HepG2 (cell line): ENCODE measurements around the gene LGALS14. TPM values are rescaled to one million over a fixed set of nuclear protein-coding genes. Genes with fewer than 3 reads are reported as not detected.

Source experiments
- ATAC-seq: fragments of 200-7000 bp; cut with Tn5 transposase; 3 replicates; pipeline ENCODE4 v1.9.1; 2020; ENCODE audit warnings: mild to moderate bottlenecking, moderate library complexity
- BruUV-seq: library from RNA; stranded (reverse); fragments of 400-500 nt; replicated peaks from 2 replicates; lab custom pipeline; 2021; lab: Mats Ljungman, UMichigan
- CTCF ChIA-PET: fragments of 300-600 bp; formaldehyde crosslinking; extraction: SDS; loops from one replicate; lab custom pipeline; 2021; ENCODE audit warnings: low total read pairs, inconsistent platforms, low intra/inter-chr PET ratio; lab: Yijun Ruan, JAX
- POLR2A ChIA-PET: fragments of 350-600 bp; sonication (Branson Sonifier 250); formaldehyde crosslinking; loops from one replicate; lab custom pipeline; 2020; ENCODE audit warnings: antibody characterized with exemption, inconsistent platforms; lab: Yijun Ruan, JAX
- DNase-seq: peaks from one replicate; pipeline ENCODE4 v3.0.0-alpha.2; 2015; ENCODE audit warnings: low spot score
- FAIRE-seq: peaks from 3 replicates; lab custom pipeline; 2011; peaks lifted over from hg19 to GRCh38; lab: Jason Lieb, UNC
- H2AFZ ChIP-seq: one replicate; pipeline ENCODE4 v1.6.1; 2011; ENCODE audit warnings: low read length, inconsistent platforms
- H3K27ac ChIP-seq: fragments of 300-600 bp; 3 replicates; pipeline ENCODE4 v1.8.0; 2011; ENCODE audit warnings: mixed run types, mild to moderate bottlenecking, mixed read lengths, low read length, inconsistent platforms; ENCODE audit not compliant: insufficient read depth; ENCODE audit errors: extremely low read length
- H3K27me3 ChIP-seq, 2 experiments: fragments of 200-600 bp in 1 of 2; 2 replicates in 1 of 2; 3 replicates in 1 of 2; pipeline versions ENCODE4 v1.6.0 to v1.8.0; 2011; ENCODE audit warnings: low read length in 2 of 2, mild to moderate bottlenecking in 2 of 2, moderate library complexity in 2 of 2, inconsistent platforms in 1 of 2; ENCODE audit not compliant: insufficient read depth in 2 of 2, control insufficient read depth in 1 of 2
- H3K36me3 ChIP-seq, 2 experiments: fragments of 200-600 bp in 1 of 2; replicated peaks in 1 of 2; 2 replicates in 1 of 2; 3 replicates in 1 of 2; pipeline versions ENCODE4 v1.5.1 to v1.8.0; 2011; ENCODE audit warnings: low read length in 2 of 2, inconsistent platforms in 1 of 2; ENCODE audit not compliant: insufficient read depth in 2 of 2, control insufficient read depth in 1 of 2
- H3K4me1 ChIP-seq: 2 replicates; pipeline ENCODE4 v1.5.1; 2012; ENCODE audit warnings: low read length, inconsistent platforms; ENCODE audit not compliant: insufficient read depth
- H3K4me2 ChIP-seq: 2 replicates; pipeline ENCODE4 v1.6.0; 2011; ENCODE audit warnings: low read depth, low read length, inconsistent platforms
- H3K4me3 ChIP-seq, 3 experiments: fragments of 200-600 bp in 1 of 3; sonication (generic), shearing (Covaris generic) in 1 of 3; replicated peaks in 1 of 3; 2 replicates each; pipeline ENCODE4 v1.5.1; 2011 to 2016; ENCODE audit warnings: low read length in 3 of 3, inconsistent platforms in 2 of 3, low read depth in 2 of 3, mild to moderate bottlenecking in 2 of 3, control low read depth in 1 of 3, mixed read lengths in 1 of 3; ENCODE audit not compliant: insufficient read depth in 1 of 3
- H3K79me2 ChIP-seq: one replicate; pipeline ENCODE4 v1.6.1; 2011; ENCODE audit warnings: low read length, inconsistent platforms; ENCODE audit not compliant: insufficient read depth
- H3K9ac ChIP-seq: 2 replicates; pipeline ENCODE4 v1.6.0; 2011; ENCODE audit warnings: mild to moderate bottlenecking, low read depth, low read length, inconsistent platforms; ENCODE audit not compliant: insufficient read depth
- H3K9me3 ChIP-seq: 2 replicates; pipeline ENCODE4 v1.5.1; 2012; ENCODE audit warnings: mild to moderate bottlenecking, low read length
- H4K20me1 ChIP-seq: 2 replicates; pipeline ENCODE4 v1.6.0; 2011; ENCODE audit warnings: inconsistent platforms, mild to moderate bottlenecking, low read length, moderate library complexity; ENCODE audit not compliant: insufficient read depth
- AHDC1 ChIP-seq: sonication (generic); formaldehyde crosslinking; IDR thresholded peaks from 2 replicates; pipeline ENCODE4 v1.5.1; 2020; ENCODE audit warnings: mild to moderate bottlenecking, missing genetic modification reagents, borderline replicate concordance
- CENPT ChIP-seq: sonication (generic); formaldehyde crosslinking; IDR thresholded peaks from 2 replicates; pipeline ENCODE4 v1.8.0; 2022; ENCODE audit warnings: low read depth, mild to moderate bottlenecking, moderate library complexity, missing genetic modification reagents
- ETV5 ChIP-seq: IDR thresholded peaks from 2 replicates; pipeline ENCODE4 v1.6.1; 2018; ENCODE audit warnings: missing biosample characterization, missing genetic modification reagents, inconsistent platforms, borderline replicate concordance
- GLI4 ChIP-seq: sonication (generic); formaldehyde crosslinking; IDR thresholded peaks from 2 replicates; pipeline ENCODE4 v1.5.1; 2020; ENCODE audit warnings: missing genetic modification reagents, mild to moderate bottlenecking, moderate library complexity, borderline replicate concordance
- HNF4A ChIP-seq: sonication (generic); formaldehyde crosslinking; IDR thresholded peaks from 2 replicates; pipeline ENCODE4 v1.4.0; 2020; ENCODE audit warnings: missing genetic modification reagents
- NCOA5 ChIP-seq: sonication (generic); formaldehyde crosslinking; IDR thresholded peaks from 2 replicates; pipeline ENCODE4 v1.4.0; 2020; ENCODE audit warnings: missing genetic modification reagents
- NFIC ChIP-seq: IDR thresholded peaks from 2 replicates; pipeline ENCODE4 v1.6.1; 2012; ENCODE audit warnings: mild to moderate bottlenecking, low read length, inconsistent platforms
- NR2F6 ChIP-seq, 2 experiments: IDR thresholded peaks; 2 replicates each; pipeline ENCODE4 v1.6.1; 2016; ENCODE audit warnings: antibody characterized with exemption in 1 of 2, mild to moderate bottlenecking in 1 of 2
- NRL ChIP-seq: sonication (generic); formaldehyde crosslinking; IDR thresholded peaks from 2 replicates; pipeline ENCODE4 v1.5.0; 2020; ENCODE audit warnings: missing genetic modification reagents, mild to moderate bottlenecking, moderate library complexity, borderline replicate concordance
- PPARG ChIP-seq: conservative IDR thresholded peaks from 2 replicates; pipeline ENCODE4 v1.6.1; 2016; ENCODE audit warnings: missing biosample characterization, missing genetic modification reagents
- RXRB ChIP-seq: IDR thresholded peaks from 2 replicates; pipeline ENCODE4 v1.6.1; 2016; ENCODE audit warnings: borderline replicate concordance, missing genetic modification reagents, missing compliant biosample characterization
- SMAD1 ChIP-seq: sonication (generic); formaldehyde crosslinking; IDR thresholded peaks from 2 replicates; pipeline ENCODE4 v1.4.0; 2020; ENCODE audit warnings: missing genetic modification reagents, low read depth, mild to moderate bottlenecking, borderline replicate concordance
- SNAI1 ChIP-seq: sonication (generic); formaldehyde crosslinking; IDR thresholded peaks from 2 replicates; pipeline ENCODE4 v1.5.0; 2020; ENCODE audit warnings: mild to moderate bottlenecking, missing genetic modification reagents, borderline replicate concordance
- SOX5 ChIP-seq: IDR thresholded peaks from 2 replicates; pipeline ENCODE4 v1.6.1; 2016; ENCODE audit warnings: borderline replicate concordance
- SOX6 ChIP-seq, 2 experiments: fragments of 450-650 bp in 1 of 2; sonication (generic) in 1 of 2; formaldehyde crosslinking in 1 of 2; IDR thresholded peaks; 2 replicates each; pipeline versions ENCODE4 v1.4.0 to v1.6.1; 2017 to 2020; ENCODE audit warnings: antibody characterized with exemption in 1 of 2, mild to moderate bottlenecking in 1 of 2, missing genetic modification reagents in 1 of 2
- ZBTB42 ChIP-seq: sonication (generic); formaldehyde crosslinking; IDR thresholded peaks from 2 replicates; pipeline ENCODE4 v1.5.0; 2020; ENCODE audit warnings: mild to moderate bottlenecking, missing genetic modification reagents
- ZNF335 ChIP-seq: sonication (generic); formaldehyde crosslinking; IDR thresholded peaks from 2 replicates; pipeline ENCODE4 v1.4.0; 2020; ENCODE audit warnings: missing genetic modification reagents
- ZNF484 ChIP-seq: sonication (generic); formaldehyde crosslinking; IDR thresholded peaks from 2 replicates; pipeline ENCODE4 v1.5.1; 2020; ENCODE audit warnings: mild to moderate bottlenecking, low read depth, missing genetic modification reagents, borderline replicate concordance
- ZNF605 ChIP-seq: sonication (generic); formaldehyde crosslinking; IDR thresholded peaks from 2 replicates; pipeline ENCODE4 v1.8.0; 2022; ENCODE audit warnings: mild to moderate bottlenecking, missing genetic modification reagents
- WGBS: methylation state at CpG from one replicate; pipeline ENCODE4 v1.1.6; 2017; ENCODE audit warnings: low lambda C conversion rate; 5-methylcytosine and 5-hydroxymethylcytosine counted together
- in situ Hi-C: cut with HindIII; loops from 2 replicates; pipeline ENCODE4 v1.10.0; 2017; ENCODE audit warnings: low pct_unique_long_range_greater_than_20kb; ENCODE audit not compliant: extremely low pct_ligation_motif_present
- intact Hi-C: fragments of 100-400 bp; cut with micrococcal nuclease; formaldehyde crosslinking; loops from one replicate; pipeline ENCODE4 v1.10.0; 2022; ENCODE audit not compliant: unreplicated experiment
- polyA plus RNA-seq, 8 experiments: library from polyadenylated mRNA; depleted of rRNA in 3 of 8; stranded (reverse) in 7 of 8; unstranded in 1 of 8; fragments of >200 nt; fragmentation: Illumina TruSeq in 4 of 8; extraction: Trizol in 4 of 8; gene quantifications; 2 replicates each; pipeline versions ENCODE4 v1.2.1 to v1.2.3, GENCODE V29; 2011 to 2016; ENCODE audit warnings: low read depth in 4 of 8, missing spikeins in 1 of 8, mixed read lengths in 1 of 8; ENCODE audit not compliant: insufficient read depth in 1 of 8
- total RNA-seq, 5 experiments: library from RNA; depleted of rRNA; stranded (reverse); fragments of >200 nt; fragmentation: Illumina TruSeq; extraction: Trizol; gene quantifications; 2 replicates each; pipeline ENCODE4 v1.2.3, GENCODE V29; 2016; ENCODE audit warnings: low read depth in 1 of 5

The LGALS14 gene
- total and polyA plus RNA-seq, 2 of the 13 experiments (the other 11 are each of a cell fraction or from before 2014, with no cell fraction given) = not detected

- no peak for TF ChIP-seq ZNF605 (CRISPR knock-in tag)
These were observed 11.5 kb upstream of the LGALS14 start (continued) for GRCh38 chr19:39692822-39693221.

- Histone ChIP-seq H3K27me3 (peaks cover 0 to 3% of the 10 kb centered on the region in 2 experiments; a peak in 1 of 5 replicates), H4K20me1 (no peaks in the 10 kb centered on the region), H3K36me3 (no peaks in the 10 kb centered on the region), H3K79me2 (no peaks in the 10 kb centered on the region), H3K4me2 (peak overlapping the region; percentile 38), H3K4me3 (no peak overlapping the region; a peak in 1 of 6 replicates), H3K4me1 (peaks cover 39% of the 10 kb centered on the region), H3K27ac (no peak overlapping the region), H2AFZ (no peak overlapping the region), H3K9me3 (no peaks in the 10 kb centered on the region), H3K9ac (no peak overlapping the region)
- intact Hi-C loops (no loop called here), in situ Hi-C loops (no loop called here)
- FAIRE-seq (peak; percentile 81), ATAC-seq (peak; percentile 91), DNase-seq (peak; percentile 80)
- BruUV-seq = no TSS peak
- CTCF ChIA-PET = no interaction called here
- 0% methylated on average over 2 of the region's 2 CpGs for WGBS
- POLR2A ChIA-PET = no interaction called here
- TF ChIP-seq RXRB (CRISPR knock-in tag) (peak; percentile 66), GLI4 (CRISPR knock-in tag) (0 out of 2 replicates have a peak, but pooled peaks have one; percentile 20), SMAD1 (no peak), HNF4A (CRISPR knock-in tag) (peak; percentile 69), NRL (CRISPR knock-in tag) (no peak), SOX6 (IDR thresholded peaks at IDR 0.05) (no peak), SOX6 (CRISPR knock-in tag; IDR thresholded peaks at IDR 0.05) (peak; percentile 38; the same call in 1 of the 2 replicates), NFIC (0 out of 2 replicates have a peak, but pooled peaks have one; percentile 63), ZBTB42 (CRISPR knock-in tag) (no peak), ETV5 (CRISPR knock-in tag) (0 out of 2 replicates have a peak, but pooled peaks have one; percentile 29), SOX5 (CRISPR knock-in tag) (peak; percentile 63; the same call in 1 of the 2 replicates), CENPT (CRISPR knock-in tag) (no peak), ZNF484 (CRISPR knock-in tag) (no peak), NCOA5 (CRISPR knock-in tag) (no peak), SNAI1 (CRISPR knock-in tag) (no peak), PPARG (peak; percentile 82), NR2F6 (IDR thresholded peaks at IDR 0.05) (no peak), NR2F6 (CRISPR knock-in tag; IDR thresholded peaks at IDR 0.05) (0 out of 2 replicates have a peak, but pooled peaks have one; percentile 18), AHDC1 (peak; percentile 63; the same call in 1 of the 2 replicates), ZNF335 (CRISPR knock-in tag) (no peak)
These were observed 8.5 kb upstream of the LGALS14 start for GRCh38 chr19:39695759-39696158.
